ENCODE data around the gene KRTAP4-8.
"Not testable (repeated sequence)": the region's sequence is repeated elsewhere in the genome, so short reads cannot be mapped to it uniquely, and the experiment has no call there.

The KRTAP4-8 gene

GRCh38 chr17:41064301-41064700 lies 33.6 kb downstream of the KRTAP4-8 start:
- no peak for DNase-seq

- no peak for DNase-seq
Measured at GRCh38 chr17:41063449-41063848, 34.5 kb downstream of the KRTAP4-8 start.

GRCh38 chr17:41061964-41062363 lies 36.0 kb downstream of the KRTAP4-8 start:
- DNase-seq, result no peak

GRCh38 chr17:41060052-41060604 lies 37.8 kb downstream of the KRTAP4-8 start, which contains the start of gene KRTAP2-3:
TSS of gene KRTAP2-3 (minus strand) at chr17:41060114. CDS start at chr17:41060050, 64 bp downstream.
- no peak for DNase-seq

GRCh38 chr17:41059276-41060051 lies 38.5 kb downstream of the KRTAP4-8 start:
- DNase-seq, result not testable (repeated sequence)

- no peak for DNase-seq
Measured at GRCh38 chr17:41058741-41059140, 39.2 kb downstream of the KRTAP4-8 start.

GRCh38 chr17:41057547-41057946 lies 40.4 kb downstream of the KRTAP4-8 start:
- no peak for DNase-seq

- not testable (repeated sequence) for DNase-seq
Measured at GRCh38 chr17:41055130-41055529, 42.8 kb downstream of the KRTAP4-8 start, which contains the start of gene KRTAP2-2. TSS of gene KRTAP2-2 (minus strand) at chr17:41055230. CDS start at chr17:41055211, 19 bp downstream.

- not testable (repeated sequence) for DNase-seq
Measured at GRCh38 chr17:41054556-41054955, 43.4 kb downstream of the KRTAP4-8 start.

- no peak for DNase-seq
Measured at GRCh38 chr17:41054025-41054424, 43.9 kb downstream of the KRTAP4-8 start.

GRCh38 chr17:41052566-41052965 lies 45.4 kb downstream of the KRTAP4-8 start:
- DNase-seq, result no peak

- DNase-seq, result no peak
Measured at GRCh38 chr17:41049110-41049509, 48.8 kb downstream of the KRTAP4-8 start.

GRCh38 chr17:41048441-41048840 lies 49.5 kb downstream of the KRTAP4-8 start:
- DNase-seq, result no peak
